K562 (cell line): ENCODE results near the gene ZNF622. TPM values are rescaled to one million over a fixed set of nuclear protein-coding genes. Genes with fewer than 3 reads are reported as not detected.
A peak's percentile ranks its signal among the peaks of the same experiment; 100 is the strongest.

Experiments
- ATAC-seq: fragments of 200-7000 bp; cut with Tn5 transposase; 3 replicates; pipeline ENCODE4 v1.9.1; 2020; ENCODE audit warnings: moderate library complexity
- BruUV-seq: library from RNA; stranded (reverse); fragments of 400-500 nt; replicated peaks from 2 replicates; lab custom pipeline; 2021; lab: Mats Ljungman, UMichigan
- CTCF ChIA-PET: fragments of 300-600 bp; formaldehyde crosslinking; extraction: SDS; loops from one replicate; lab custom pipeline; 2021; ENCODE audit warnings: low intra/inter-chr PET ratio; lab: Yijun Ruan, JAX
- POLR2A ChIA-PET: fragments of 300-600, 350-650 bp; sonication (Branson Sonifier 250); formaldehyde crosslinking; extraction: SDS; loops from one replicate; lab custom pipeline; 2021; ENCODE audit warnings: antibody characterized with exemption, inconsistent platforms; lab: Yijun Ruan, JAX
- DNase-seq, 4 experiments: peaks; one replicate each; pipeline versions ENCODE4 v3.0.0 to v3.0.0-alpha.2; 2011 to 2018; ENCODE audit warnings: low spot score in 3 of 4, mixed read lengths in 3 of 4; ENCODE audit errors: extremely low read depth in 1 of 4
- FAIRE-seq: peaks from 2 replicates; lab custom pipeline; 2011; peaks lifted over from hg19 to GRCh38; lab: Jason Lieb, UNC
- H2AFZ ChIP-seq: 2 replicates; pipeline ENCODE4 v1.6.0; 2011; ENCODE audit warnings: low read depth, low read length, control low read depth, inconsistent platforms
- H3K27ac ChIP-seq: fragments of 200-600 bp; 3 replicates; pipeline ENCODE4 v1.8.0; 2011; ENCODE audit warnings: low read depth, mild to moderate bottlenecking, control low read depth, inconsistent platforms, low read length, moderate library complexity, mixed read lengths; ENCODE audit errors: extremely low read depth
- H3K27me3 ChIP-seq, 2 experiments: fragments of 300-600 bp in 1 of 2; 2 replicates in 1 of 2; 3 replicates in 1 of 2; pipeline versions ENCODE4 v1.6.0 to v1.8.0; 2011; ENCODE audit warnings: inconsistent platforms in 2 of 2, low read length in 2 of 2, mild to moderate bottlenecking in 1 of 2, mixed read lengths in 1 of 2, moderate library complexity in 1 of 2; ENCODE audit not compliant: control insufficient read depth in 2 of 2, insufficient read depth in 2 of 2
- H3K36me3 ChIP-seq: fragments of 300-600 bp; 3 replicates; pipeline ENCODE4 v1.8.0; 2011; ENCODE audit warnings: mild to moderate bottlenecking, low read length, inconsistent platforms; ENCODE audit not compliant: control insufficient read depth, insufficient read depth
- H3K4me1 ChIP-seq, 2 experiments: fragments of 200-600 bp in 1 of 2; replicated peaks in 1 of 2; 2 replicates in 1 of 2; 3 replicates in 1 of 2; pipeline versions ENCODE4 v1.5.1 to v1.8.0; 2011; ENCODE audit warnings: inconsistent platforms in 2 of 2, low read length in 2 of 2, mild to moderate bottlenecking in 1 of 2, mixed read lengths in 1 of 2, moderate library complexity in 1 of 2; ENCODE audit not compliant: control insufficient read depth in 2 of 2, insufficient read depth in 2 of 2
- H3K4me2 ChIP-seq: 2 replicates; pipeline ENCODE4 v1.6.1; 2011; ENCODE audit warnings: low read length, control low read depth, inconsistent platforms, mixed read lengths; ENCODE audit not compliant: insufficient read depth
- H3K4me3 ChIP-seq: fragments of 200-600 bp; sonication (generic), shearing (Covaris generic); 2 replicates; pipeline ENCODE4 v1.5.1; 2016; ENCODE audit warnings: control low read depth, inconsistent platforms
- H3K79me2 ChIP-seq: fragments of 200-600 bp; 3 replicates; pipeline ENCODE4 v1.8.0; 2011; ENCODE audit warnings: low read length, inconsistent platforms; ENCODE audit not compliant: control insufficient read depth, insufficient read depth
- H3K9ac ChIP-seq, 2 experiments: 2 replicates each; pipeline versions ENCODE4 v1.6.0 to v1.6.1; 2011; ENCODE audit warnings: low read depth in 2 of 2, low read length in 2 of 2, control low read depth in 1 of 2, inconsistent platforms in 1 of 2, mild to moderate bottlenecking in 1 of 2, mixed read lengths in 1 of 2; ENCODE audit not compliant: insufficient read depth in 1 of 2
- H3K9me1 ChIP-seq: one replicate; pipeline ENCODE4 v1.6.0; 2011; ENCODE audit warnings: inconsistent platforms, mild to moderate bottlenecking, low read length, moderate library complexity; ENCODE audit not compliant: control insufficient read depth, insufficient read depth
- H3K9me3 ChIP-seq: replicated peaks from 2 replicates; pipeline ENCODE4 v1.5.1; 2011; ENCODE audit warnings: low read depth, low read length, inconsistent platforms; ENCODE audit not compliant: control insufficient read depth, insufficient read depth
- H4K20me1 ChIP-seq: replicated peaks from 2 replicates; pipeline ENCODE4 v1.6.1; 2011; ENCODE audit warnings: low read length, inconsistent platforms, mixed read lengths; ENCODE audit not compliant: control insufficient read depth, insufficient read depth
- FOSL1 ChIP-seq: fragments of 200-800 bp; sonication (Bioruptor generic); conservative IDR thresholded peaks from 2 replicates; pipeline ENCODE4 v1.6.1; 2016; ENCODE audit warnings: missing genetic modification characterization, missing compliant biosample characterization
- IFI16 ChIP-seq: fragments of 250-450 bp; sonication (Bioruptor Pico); IDR thresholded peaks from 2 replicates; pipeline ENCODE4 v2.1.2; 2022; ENCODE audit warnings: mild to moderate bottlenecking, inconsistent platforms
- JUND ChIP-seq, 2 experiments: IDR thresholded peaks; 2 replicates in 1 of 2; 3 replicates in 1 of 2; pipeline ENCODE4 v1.6.1; 2011; ENCODE audit warnings: borderline replicate concordance in 2 of 2, low read depth in 2 of 2, low read length in 2 of 2, improper control_type of control experiment in 1 of 2, missing biosample characterization in 1 of 2, missing genetic modification characterization in 1 of 2, missing genetic modification reagents in 1 of 2
- RB1 ChIP-seq: fragments of 450-650 bp; IDR thresholded peaks from 2 replicates; pipeline ENCODE4 v1.6.1; 2017; ENCODE audit warnings: low read depth, mild to moderate bottlenecking
- WGBS: fragments of 100-300 bp; shearing (Covaris generic); methylation state at CpG from one replicate; pipeline ENCODE4 v1.1.6; 2016; ENCODE audit warnings: low coverage, mixed read lengths; ENCODE audit not compliant: insufficient coverage; ENCODE audit errors: missing lambda C conversion rate; 5-methylcytosine and 5-hydroxymethylcytosine counted together
- in situ Hi-C: fragments of 300-500 bp; cut with MboI; formaldehyde crosslinking; loops from 4 replicates; pipeline ENCODE4 v1.15.0; 2018; ENCODE audit warnings: inconsistent platforms, mixed read lengths
- intact Hi-C: fragments of 100-400 bp; cut with micrococcal nuclease; formaldehyde crosslinking; loops from 2 replicates; pipeline ENCODE4 v1.14.2; 2022
- polyA plus RNA-seq, 8 experiments: library from polyadenylated mRNA; depleted of rRNA in 4 of 8; stranded (reverse) in 5 of 8; unstranded in 3 of 8; fragments of >200 nt; fragmentation: Nextera tagmentation in 2 of 8; fragmentation: Illumina TruSeq in 1 of 8; extraction: Ambion mirVana in 2 of 8; extraction: Trizol in 1 of 8; gene quantifications; 2 replicates each; pipeline versions ENCODE4 v1.2.1 to v1.2.3, GENCODE V29; 2011 to 2014; ENCODE audit warnings: inconsistent platforms in 1 of 8, missing spikeins in 1 of 8
- total RNA-seq, 7 experiments: library from RNA; depleted of rRNA in 6 of 7; stranded (reverse); fragments of >200 nt in 6 of 7; fragmentation: Illumina TruSeq in 2 of 7; extraction: Trizol in 2 of 7; gene quantifications; 2 replicates each; pipeline versions ENCODE4 v1.2.1 to v1.2.3, GENCODE V29; 2011 to 2021; ENCODE audit warnings: low replicate concordance in 1 of 7
- TF ChIP-seq, protein P1 (sequence below), 2 experiments: fragments of 450-650 bp in 1 of 2; sonication (generic) in 1 of 2; formaldehyde crosslinking in 1 of 2; IDR thresholded peaks in 1 of 2; conservative IDR thresholded peaks in 1 of 2; 2 replicates each; pipeline versions ENCODE4 v1.6.1 to v1.8.1; 2016 to 2023; ENCODE audit warnings: mild to moderate bottlenecking in 2 of 2, moderate library complexity in 2 of 2, inconsistent platforms in 1 of 2, missing genetic modification reagents in 1 of 2
- TF ChIP-seq, protein P2 (sequence below): fragments of 450-650 bp; IDR thresholded peaks from 2 replicates; pipeline ENCODE4 v1.6.1; 2018; ENCODE audit not compliant: partially characterized antibody

ZNF622 gene
- total and polyA plus RNA-seq, 9 of the 15 experiments (the other 6 are each of a cell fraction or from before 2014, with no cell fraction given): 9.6 to 51.5 (median 32.3) TPM

DNA sequence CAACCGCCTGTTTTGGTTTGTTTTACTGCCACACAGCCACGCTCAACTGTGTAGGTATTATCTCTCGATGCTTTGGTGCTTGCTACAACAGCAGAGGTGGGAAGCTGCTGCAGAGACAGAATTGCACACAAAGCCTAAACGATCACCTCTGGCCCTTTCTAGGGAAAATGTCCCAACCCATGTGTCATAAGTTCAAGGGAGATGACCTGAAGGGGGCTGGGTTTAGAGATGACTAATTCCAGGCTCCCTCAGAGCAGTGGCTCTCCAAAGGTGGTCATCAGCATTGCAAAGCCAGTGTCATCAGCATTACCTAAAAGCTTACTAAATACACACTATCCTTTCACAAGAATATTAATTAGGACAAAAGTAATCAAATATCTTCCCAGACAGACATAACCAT, 10.9 kb downstream of the ZNF622 start:
- DNase-seq (peak; percentile 27 to 44 (median 37)), FAIRE-seq (peak; percentile 6), ATAC-seq (no peak)
- 82% methylated on average over 4 of the region's 4 CpGs for WGBS
- H3K9ac ChIP-seq: no peak overlapping the region
- intact Hi-C loops (no loop called here), in situ Hi-C loops (loop anchor here (10.0 kb wide), 2 partner anchors 100 to 290 kb away; no protein-coding TSS in a partner anchor)
- no peak overlapping the region for H3K4me3 ChIP-seq
- H3K27ac ChIP-seq: no peak overlapping the region
- no peaks in the 10 kb centered on the region for H3K27me3 ChIP-seq
- peaks cover 33% of the 10 kb centered on the region for H3K79me2 ChIP-seq
- peaks cover 2% of the 10 kb centered on the region for H3K9me1 ChIP-seq
- H3K4me2 ChIP-seq: no peak overlapping the region
- ChIA-PET POLR2A (interaction anchor here (1.2 kb wide), 1 partner anchor 8 kb away, joined by 4 read pairs; no protein-coding TSS in a partner anchor), CTCF (interaction anchor here (2.1 kb wide), 1 partner anchor 108 kb away, joined by 4 read pairs; no protein-coding TSS in a partner anchor)
- BruUV-seq: no TSS peak
- peaks cover 8% of the 10 kb centered on the region for H4K20me1 ChIP-seq
- no peaks in the 10 kb centered on the region for H3K9me3 ChIP-seq
- H3K36me3 ChIP-seq: peaks cover 95% of the 10 kb centered on the region
- H3K4me1 ChIP-seq: peaks cover 0 to 16% of the 10 kb centered on the region in 2 experiments; a peak in 2 of 5 replicates
- H2AFZ ChIP-seq: no peak overlapping the region
- peak; percentile 13; the same call in 1 of the 2 replicates for TF ChIP-seq JUND (IDR thresholded peaks at IDR 0.05; ENCODE audit: borderline replicate concordance, low read depth, low read length)
- no peak for TF ChIP-seq JUND (tag; IDR thresholded peaks at IDR 0.05; ENCODE audit: borderline replicate concordance, low read depth, low read length)
- TF ChIP-seq, protein P1, sequence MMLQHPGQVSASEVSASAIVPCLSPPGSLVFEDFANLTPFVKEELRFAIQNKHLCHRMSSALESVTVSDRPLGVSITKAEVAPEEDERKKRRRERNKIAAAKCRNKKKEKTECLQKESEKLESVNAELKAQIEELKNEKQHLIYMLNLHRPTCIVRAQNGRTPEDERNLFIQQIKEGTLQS (IDR thresholded peaks at IDR 0.05): peak; percentile 36
- TF ChIP-seq, protein P1 (CRISPR knock-in tag; conservative IDR thresholded peaks at IDR 0.05): no peak
- peak; percentile 26; the same call in 1 of the 2 replicates for TF ChIP-seq FOSL1 (tag)
- TF ChIP-seq RB1: no peak
- TF ChIP-seq IFI16 (CRISPR knock-in tag): no peak
- TF ChIP-seq, protein P2, sequence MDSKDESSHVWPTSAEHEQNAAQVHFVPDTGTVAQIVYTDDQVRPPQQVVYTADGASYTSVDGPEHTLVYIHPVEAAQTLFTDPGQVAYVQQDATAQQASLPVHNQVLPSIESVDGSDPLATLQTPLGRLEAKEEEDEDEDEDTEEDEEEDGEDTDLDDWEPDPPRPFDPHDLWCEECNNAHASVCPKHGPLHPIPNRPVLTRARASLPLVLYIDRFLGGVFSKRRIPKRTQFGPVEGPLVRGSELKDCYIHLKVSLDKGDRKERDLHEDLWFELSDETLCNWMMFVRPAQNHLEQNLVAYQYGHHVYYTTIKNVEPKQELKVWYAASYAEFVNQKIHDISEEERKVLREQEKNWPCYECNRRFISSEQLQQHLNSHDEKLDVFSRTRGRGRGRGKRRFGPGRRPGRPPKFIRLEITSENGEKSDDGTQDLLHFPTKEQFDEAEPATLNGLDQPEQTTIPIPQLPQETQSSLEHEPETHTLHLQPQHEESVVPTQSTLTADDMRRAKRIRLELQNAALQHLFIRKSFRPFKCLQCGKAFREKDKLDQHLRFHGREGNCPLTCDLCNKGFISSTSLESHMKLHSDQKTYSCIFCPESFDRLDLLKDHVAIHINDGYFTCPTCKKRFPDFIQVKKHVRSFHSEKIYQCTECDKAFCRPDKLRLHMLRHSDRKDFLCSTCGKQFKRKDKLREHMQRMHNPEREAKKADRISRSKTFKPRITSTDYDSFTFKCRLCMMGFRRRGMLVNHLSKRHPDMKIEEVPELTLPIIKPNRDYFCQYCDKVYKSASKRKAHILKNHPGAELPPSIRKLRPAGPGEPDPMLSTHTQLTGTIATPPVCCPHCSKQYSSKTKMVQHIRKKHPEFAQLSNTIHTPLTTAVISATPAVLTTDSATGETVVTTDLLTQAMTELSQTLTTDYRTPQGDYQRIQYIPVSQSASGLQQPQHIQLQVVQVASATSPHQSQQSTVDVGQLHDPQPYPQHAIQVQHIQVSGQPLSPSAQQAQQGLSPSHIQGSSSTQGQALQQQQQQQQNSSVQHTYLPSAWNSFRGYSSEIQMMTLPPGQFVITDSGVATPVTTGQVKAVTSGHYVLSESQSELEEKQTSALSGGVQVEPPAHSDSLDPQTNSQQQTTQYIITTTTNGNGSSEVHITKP: peak; percentile 19
